Mammary epithelial cell (primary cell): ENCODE measurements around the gene SRSF2.

ENCODE experiments used
- CTCF ChIP-seq, 2 donors: IDR thresholded peaks in 1 of 2; conservative IDR thresholded peaks in 1 of 2; 2 replicates each; pipeline ENCODE4 v1.5.1; 2011 to 2012; ENCODE audit warnings: inconsistent platforms in 2 of 2, low read length in 2 of 2, mild to moderate bottlenecking in 2 of 2, control low read depth in 1 of 2, low read depth in 1 of 2; ENCODE audit not compliant: insufficient read depth in 1 of 2; ENCODE audit errors: extremely low read depth in 1 of 2
- EZH2 ChIP-seq: IDR thresholded peaks from 2 replicates; pipeline ENCODE4 v1.6.1; 2012; ENCODE audit warnings: low read length, inconsistent platforms, borderline replicate concordance

GRCh38 chr17:76709077-76709950, 27.8 kb downstream of the SRSF2 start:
- no peak for TF ChIP-seq CTCF (conservative IDR thresholded peaks at IDR 0.05 in 1 of 2, IDR thresholded peaks at IDR 0.05 in 1 of 2; ENCODE audit: extremely low read depth in 1 of 2, insufficient read depth in 1 of 2, low read depth in 1 of 2, low read length in 2 of 2)
- no peak for TF ChIP-seq EZH2
